SK-N-SH treated with all-trans-retinoic acid at 6 μM for 48 hours (cell line): ENCODE results near the gene BBOF1.
A peak's percentile ranks its signal among the peaks of the same experiment; 100 is the strongest.

Source experiments
- ATAC-seq: fragments of 200-7000 bp; cut with Tn5 transposase; 3 replicates; pipeline ENCODE4 v1.9.1; 2020; ENCODE audit warnings: mild to moderate bottlenecking, moderate library complexity
- ARNTL ChIP-seq: fragments of 450-650 bp; formaldehyde crosslinking; IDR thresholded peaks from 2 replicates; pipeline ENCODE4 v1.5.0; 2020; ENCODE audit warnings: low read depth, mild to moderate bottlenecking, moderate library complexity, borderline replicate concordance
- CREB5 ChIP-seq: fragments of 250-450 bp; sonication (Bioruptor Pico); IDR thresholded peaks from 2 replicates; pipeline ENCODE4 v1.5.1; 2020; ENCODE audit warnings: low read depth, mild to moderate bottlenecking, moderate library complexity
- CSDC2 ChIP-seq: fragments of 250-450 bp; sonication (Bioruptor Pico); IDR thresholded peaks from 2 replicates; pipeline ENCODE4 v1.5.0; 2020; ENCODE audit warnings: mild to moderate bottlenecking, moderate library complexity
- ESRRG ChIP-seq: fragments of 250-450 bp; sonication (Bioruptor Pico); IDR thresholded peaks from 2 replicates; pipeline ENCODE4 v1.6.1; 2021; ENCODE audit warnings: mild to moderate bottlenecking
- GLIS3 ChIP-seq: fragments of 250-450 bp; sonication (Bioruptor Pico); IDR thresholded peaks from 2 replicates; pipeline ENCODE4 v1.5.0; 2020; ENCODE audit warnings: mild to moderate bottlenecking, moderate library complexity
- ISL1 ChIP-seq: fragments of 250-450 bp; sonication (Bioruptor Pico); IDR thresholded peaks from 2 replicates; pipeline ENCODE4 v2.1.2; 2022; ENCODE audit warnings: mild to moderate bottlenecking, moderate library complexity
- OSR1 ChIP-seq: fragments of 250-450 bp; sonication (Bioruptor Pico); IDR thresholded peaks from 2 replicates; pipeline ENCODE4 v1.8.0; 2022; ENCODE audit warnings: moderate library complexity, mild to moderate bottlenecking, inconsistent platforms
- PATZ1 ChIP-seq: fragments of 250-450 bp; sonication (Bioruptor Pico); IDR thresholded peaks from 2 replicates; pipeline ENCODE4 v1.8.0; 2020; ENCODE audit warnings: mild to moderate bottlenecking, moderate library complexity, borderline replicate concordance
- POU6F1 ChIP-seq: fragments of 250-450 bp; sonication (Bioruptor Pico); IDR thresholded peaks from 2 replicates; pipeline ENCODE4 v1.8.0; 2021; ENCODE audit warnings: low read depth, mild to moderate bottlenecking, moderate library complexity, borderline replicate concordance
- PPARA ChIP-seq: fragments of 250-450 bp; sonication (Bioruptor Pico); IDR thresholded peaks from 2 replicates; pipeline ENCODE4 v1.5.0; 2020; ENCODE audit warnings: mild to moderate bottlenecking, borderline replicate concordance
- SNAI2 ChIP-seq: fragments of 250-450 bp; sonication (Bioruptor Pico); IDR thresholded peaks from 2 replicates; pipeline ENCODE4 v1.5.0; 2020; ENCODE audit warnings: mild to moderate bottlenecking, moderate library complexity
- TCF4 ChIP-seq: fragments of 250-450 bp; sonication (Bioruptor Pico); IDR thresholded peaks from 2 replicates; pipeline ENCODE4 v1.8.0; 2021; ENCODE audit warnings: mild to moderate bottlenecking, moderate library complexity, borderline replicate concordance
- TOX ChIP-seq: fragments of 250-450 bp; sonication (Bioruptor Pico); IDR thresholded peaks from 2 replicates; pipeline ENCODE4 v1.8.0; 2021; ENCODE audit warnings: mild to moderate bottlenecking, moderate library complexity, borderline replicate concordance
- TSHZ2 ChIP-seq: fragments of 250-450 bp; sonication (Bioruptor Pico); IDR thresholded peaks from 2 replicates; pipeline ENCODE4 v1.5.0; 2020; ENCODE audit warnings: mild to moderate bottlenecking, moderate library complexity
- ZC3H10 ChIP-seq: fragments of 250-450 bp; sonication (Bioruptor Pico); IDR thresholded peaks from 2 replicates; pipeline ENCODE4 v1.5.1; 2021; ENCODE audit warnings: mild to moderate bottlenecking, moderate library complexity
- ZFP3 ChIP-seq: fragments of 250-450 bp; sonication (Bioruptor Pico); IDR thresholded peaks from 2 replicates; pipeline ENCODE4 v1.5.0; 2020; ENCODE audit warnings: mild to moderate bottlenecking, moderate library complexity
- ZFP30 ChIP-seq: fragments of 450-650 bp; formaldehyde crosslinking; IDR thresholded peaks from 2 replicates; pipeline ENCODE4 v1.5.0; 2022; ENCODE audit warnings: mild to moderate bottlenecking, moderate library complexity
- ZNF565 ChIP-seq: fragments of 450-650 bp; formaldehyde crosslinking; conservative IDR thresholded peaks from 2 replicates; pipeline ENCODE4 v1.5.0; 2020; ENCODE audit warnings: low read depth, mild to moderate bottlenecking, moderate library complexity
- ZNF70 ChIP-seq: fragments of 450-650 bp; formaldehyde crosslinking; IDR thresholded peaks from 2 replicates; pipeline ENCODE4 v1.5.0; 2020; ENCODE audit warnings: mild to moderate bottlenecking, moderate library complexity
- ZNF8 ChIP-seq: fragments of 450-650 bp; formaldehyde crosslinking; IDR thresholded peaks from 2 replicates; pipeline ENCODE4 v1.5.0; 2020; ENCODE audit warnings: mild to moderate bottlenecking, moderate library complexity

Gene BBOF1

GRCh38 chr14:74081491-74081890 is 62.3 kb downstream of the BBOF1 start:
- no peak for ATAC-seq
- no peak for TF ChIP-seq POU6F1
- TF ChIP-seq OSR1 (CRISPR knock-in tag), result no peak
- TF ChIP-seq, all 23 proteins: peak for 0

GRCh38 chr14:74083161-74083560 is 64.0 kb downstream of the BBOF1 start:
- TF ChIP-seq PPARA (CRISPR knock-in tag) (no peak), POU6F1 (no peak), TCF4 (no peak), ZFP3 (CRISPR knock-in tag) (no peak), ESRRG (CRISPR knock-in tag) (no peak), ZNF8 (CRISPR knock-in tag) (no peak), ZC3H10 (no peak), ZFP30 (CRISPR knock-in tag) (no peak), ZNF565 (CRISPR knock-in tag) (no peak), TSHZ2 (CRISPR knock-in tag) (no peak), TOX (CRISPR knock-in tag) (no peak), CREB5 (CRISPR knock-in tag) (no peak), PATZ1 (CRISPR knock-in tag) (no peak), ISL1 (CRISPR knock-in tag) (no peak), OSR1 (CRISPR knock-in tag) (no peak), ZNF70 (CRISPR knock-in tag) (no peak), CSDC2 (no peak), ARNTL (CRISPR knock-in tag) (no peak), SNAI2 (CRISPR knock-in tag) (no peak), GLIS3 (no peak)
- TF ChIP-seq, all 23 proteins: peak for 0
- no peak for ATAC-seq

- TF ChIP-seq TSHZ2 (CRISPR knock-in tag), result no peak
- peak; percentile 99 for TF ChIP-seq ZFP3 (CRISPR knock-in tag)
- no peak for TF ChIP-seq ZFP30 (CRISPR knock-in tag)
- TF ChIP-seq CREB5 (CRISPR knock-in tag), result no peak
- TF ChIP-seq CSDC2, result no peak
- no peak for TF ChIP-seq TCF4
- TF ChIP-seq PPARA (CRISPR knock-in tag), result no peak
- no peak for TF ChIP-seq ZNF8 (CRISPR knock-in tag)
- peak; percentile 49 for ATAC-seq
These were observed 64.7 kb downstream of the BBOF1 start for GRCh38 chr14:74083784-74084276.
